ENCODE data around the gene GTF2F2.
"Not testable (repeated sequence)": the region's sequence is repeated elsewhere in the genome, so short reads cannot be mapped to it uniquely, and the experiment has no call there.

GTF2F2 gene

DNA sequence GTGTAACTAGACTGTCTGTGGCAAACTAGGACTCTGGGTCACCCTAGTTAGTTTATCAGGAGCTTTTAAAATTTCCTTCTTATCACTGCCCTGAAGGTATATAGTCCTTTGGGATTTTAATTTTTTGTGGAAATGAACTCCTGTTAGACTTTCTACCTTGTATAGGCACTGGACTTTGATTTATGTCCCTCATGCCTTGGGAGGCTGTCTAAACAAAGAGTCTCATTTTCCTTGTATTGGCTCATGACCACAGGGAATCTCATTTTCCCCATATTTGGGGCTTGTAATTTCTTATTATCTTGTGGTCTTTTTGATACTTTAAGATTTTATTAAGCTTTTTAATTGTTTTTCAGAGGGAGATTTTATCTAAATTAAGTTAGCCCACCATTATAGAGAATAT, 59.1 kb downstream of the GTF2F2 start:
- peak; percentile 6 for DNase-seq

DNA sequence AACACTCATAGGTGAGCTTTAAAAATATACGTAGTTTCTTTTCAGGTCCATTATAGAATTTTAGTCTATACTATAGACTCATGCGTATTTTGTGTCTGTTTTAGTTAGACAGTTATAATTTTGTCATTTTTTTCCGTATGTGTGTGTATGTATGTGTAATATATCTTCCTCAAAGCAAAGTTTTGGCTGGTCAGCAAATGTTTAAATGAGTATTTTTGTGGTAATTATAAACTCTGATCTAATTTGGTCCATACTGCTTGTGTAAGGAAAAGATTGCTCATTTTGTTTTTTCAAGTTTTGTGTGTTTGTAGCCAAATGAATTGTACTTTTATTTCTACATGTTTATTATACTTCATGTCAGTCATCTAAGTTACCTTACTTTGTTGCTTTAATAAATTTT, 60.0 kb downstream of the GTF2F2 start:
- DNase-seq = no peak

DNA sequence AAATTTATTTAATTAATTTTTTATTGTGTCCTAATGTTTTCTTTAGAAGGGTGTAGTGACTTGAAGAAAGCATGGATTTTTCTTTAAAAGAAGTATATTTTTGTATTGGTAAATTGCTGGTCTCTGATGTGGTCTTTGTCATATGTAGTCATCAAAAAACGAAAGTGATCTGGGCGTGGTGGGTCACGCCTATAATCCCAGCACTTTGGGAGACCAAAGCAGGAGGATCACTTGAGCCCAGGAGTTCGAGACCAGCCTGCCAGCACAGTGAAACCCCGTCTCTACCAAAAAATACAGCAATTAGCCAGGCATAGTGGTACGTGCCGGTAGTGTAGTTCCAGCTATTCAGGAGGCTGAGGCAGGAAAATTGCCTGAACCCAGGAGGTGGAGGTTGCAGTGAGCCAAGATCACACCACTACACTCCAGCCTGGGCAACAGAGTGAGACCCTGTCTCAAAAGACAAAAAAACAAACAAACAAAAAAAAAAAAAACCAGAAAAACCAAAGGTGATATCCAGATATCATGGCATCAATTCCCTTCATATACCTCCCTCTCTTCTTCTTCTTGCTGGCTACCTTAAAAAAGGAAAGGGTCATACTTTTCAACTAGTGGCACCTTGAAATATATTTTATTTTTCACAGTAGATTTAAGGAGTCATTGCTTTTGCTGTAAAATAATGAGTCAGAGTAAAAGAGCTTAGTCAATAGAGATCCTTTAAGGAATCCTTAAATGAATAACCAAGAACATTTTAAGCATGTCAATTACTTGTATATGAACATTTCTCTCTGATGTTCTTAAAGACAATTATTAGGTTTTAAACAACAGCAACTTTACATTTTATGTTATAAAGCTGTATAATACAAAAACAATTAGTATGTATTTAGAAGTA, 60.6 kb downstream of the GTF2F2 start:
- DNase-seq = no peak

DNA sequence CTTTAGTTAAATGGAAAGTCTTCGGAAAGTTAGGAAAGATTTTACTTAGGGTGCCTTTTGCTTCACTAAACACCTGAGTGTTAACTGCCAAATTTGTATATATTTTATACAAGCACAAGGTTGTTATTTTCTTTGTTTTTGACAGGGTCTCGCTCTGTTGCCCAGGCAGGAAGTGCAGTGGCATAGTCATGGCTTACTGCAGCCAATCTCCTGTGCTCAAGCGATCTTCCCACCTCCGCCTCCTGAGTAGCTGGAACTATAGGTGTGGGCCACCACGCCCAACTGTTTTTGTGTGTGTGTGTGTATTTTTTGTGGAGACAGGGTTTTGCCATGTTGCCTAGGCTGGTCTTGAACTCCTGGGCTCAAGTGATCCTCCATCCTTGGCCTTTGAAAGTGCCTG, 64.4 kb downstream of the GTF2F2 start:
- DNase-seq = no peak

DNA sequence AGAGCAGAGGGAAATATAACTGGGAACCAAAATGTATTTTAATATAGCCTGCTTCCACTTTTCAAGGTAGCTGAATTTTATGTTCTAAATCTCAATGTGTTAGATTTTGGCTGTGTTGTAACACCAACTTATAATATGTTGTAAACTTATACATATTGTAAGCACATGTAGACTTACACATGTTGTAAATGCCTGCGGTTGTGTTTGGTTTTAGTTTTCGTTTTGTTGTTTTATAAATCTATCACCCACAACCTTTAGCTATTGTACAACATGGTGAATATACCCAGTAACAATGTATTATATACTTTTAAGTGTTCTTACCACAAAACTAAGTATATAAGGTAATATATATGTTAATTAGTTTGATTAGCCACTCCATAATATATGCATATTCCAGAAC, 65.0 kb downstream of the GTF2F2 start:
- no peak for DNase-seq

DNA sequence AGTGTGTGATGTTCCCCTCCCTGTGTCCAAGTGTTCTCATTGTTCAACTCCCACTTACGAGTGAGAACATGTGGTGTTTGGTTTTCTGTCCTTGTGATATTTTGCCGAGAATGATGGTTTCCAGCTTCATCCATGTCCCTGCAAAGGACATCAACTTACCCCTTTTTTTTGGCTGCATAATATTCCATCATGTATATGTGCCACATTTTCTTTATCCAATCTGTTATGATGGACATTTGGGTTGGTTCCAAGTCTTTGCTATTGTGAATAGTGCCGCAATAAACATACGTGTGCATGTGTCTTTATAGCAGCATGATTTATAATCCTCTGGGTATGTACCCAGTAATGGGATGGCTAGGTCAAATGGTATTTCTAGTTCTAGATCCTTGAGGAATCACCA, 68.8 kb downstream of the GTF2F2 start:
- not testable (repeated sequence) for DNase-seq

DNA sequence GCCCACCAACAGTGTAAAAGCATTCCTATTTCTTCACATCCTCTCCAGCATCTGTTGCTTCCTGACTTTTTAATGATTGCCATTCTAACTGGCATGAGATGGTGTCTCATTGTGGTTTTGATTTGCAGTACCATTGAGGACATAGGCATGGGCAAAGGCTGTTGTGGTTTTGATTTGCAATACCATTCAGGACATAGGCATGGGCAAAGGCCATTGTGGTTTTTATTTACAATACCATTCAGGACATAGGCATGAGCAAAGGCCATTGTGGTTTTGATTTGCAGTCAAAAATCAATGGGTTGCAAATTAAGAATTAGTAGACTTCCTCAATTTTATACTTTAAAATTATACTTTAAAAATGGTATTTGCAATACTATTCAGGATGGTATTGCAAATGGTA, 69.2 kb downstream of the GTF2F2 start:
- not testable (repeated sequence) for DNase-seq

DNA sequence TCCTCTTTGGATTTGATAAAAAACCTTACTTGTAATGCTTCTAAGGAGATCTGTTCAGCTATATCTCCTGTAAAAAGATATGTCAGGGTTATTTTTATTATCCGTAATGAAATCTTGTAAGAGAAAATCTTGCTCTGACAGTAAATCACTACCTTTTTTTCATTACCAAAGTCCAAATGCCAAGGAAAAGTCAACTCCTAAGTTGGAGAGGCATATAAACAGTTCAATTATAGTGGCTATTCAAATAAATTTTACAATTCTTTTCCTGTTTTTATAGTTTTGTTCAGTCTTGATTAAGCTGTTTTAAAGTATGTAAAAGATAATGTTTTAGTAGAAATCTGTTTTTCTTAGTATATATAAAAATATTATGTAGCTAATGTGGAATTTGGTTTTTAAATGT, 71.6 kb downstream of the GTF2F2 start:
- DNase-seq = no peak

DNA sequence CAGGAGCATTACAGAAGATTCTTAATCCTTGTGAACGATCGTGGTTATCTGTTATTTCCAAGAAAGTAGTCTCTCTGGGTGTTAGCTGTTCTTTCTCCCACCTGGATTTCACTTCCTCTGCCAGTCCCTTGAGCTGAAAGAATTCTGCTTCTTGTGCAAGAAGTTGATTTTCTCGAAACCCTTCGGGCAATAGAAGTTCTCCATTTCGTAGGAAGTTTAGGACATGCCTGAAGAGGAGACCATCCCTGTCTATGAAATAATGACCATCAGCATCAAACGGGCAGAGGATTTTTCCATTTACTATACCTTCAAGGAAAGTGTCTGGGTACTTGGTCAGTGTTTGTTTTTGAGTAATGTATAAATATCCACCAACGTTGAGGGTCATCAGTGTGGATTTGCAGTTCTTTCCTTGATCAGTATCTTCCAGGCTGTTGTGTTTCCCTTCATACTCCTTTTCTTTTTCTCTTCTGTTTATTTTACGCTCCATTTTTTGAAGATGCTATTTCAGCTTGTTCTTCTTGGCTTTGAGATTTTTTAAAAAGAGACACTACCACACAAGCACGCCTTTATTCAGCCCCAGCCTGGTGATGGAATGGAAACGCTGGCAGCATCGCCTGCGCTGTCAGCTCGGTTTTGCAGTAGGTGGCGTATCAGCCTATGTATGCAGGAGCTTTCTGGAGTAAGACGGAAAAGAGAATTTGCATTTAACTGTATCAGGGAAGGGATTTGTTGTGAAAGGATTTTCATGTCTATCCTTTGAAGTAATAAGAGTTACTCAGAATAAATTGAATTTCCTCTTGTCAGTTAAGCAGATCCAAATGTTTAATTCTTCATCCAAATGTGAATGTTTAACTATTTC, 74.0 kb downstream of the GTF2F2 start:
- no peak for DNase-seq

DNA sequence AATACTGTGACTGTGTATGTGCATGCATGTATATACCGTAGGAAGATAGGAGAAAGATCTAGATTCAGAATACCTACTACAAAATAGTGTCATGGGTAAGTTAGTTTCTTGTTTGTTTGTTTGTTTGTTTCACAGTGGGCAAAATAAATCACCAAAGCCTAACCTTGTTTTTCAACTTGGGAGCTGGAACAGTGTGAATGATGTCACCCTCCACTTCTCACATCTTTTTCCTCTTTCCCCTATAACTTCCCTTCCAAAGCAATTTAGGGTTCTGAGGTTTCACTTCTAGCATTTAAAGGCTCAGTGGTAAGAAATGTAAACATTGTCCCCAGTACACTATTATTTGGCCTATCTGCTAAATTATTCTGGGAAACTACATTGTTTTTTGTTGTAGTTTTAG, 75.1 kb downstream of the GTF2F2 start:
- no peak for DNase-seq

DNA sequence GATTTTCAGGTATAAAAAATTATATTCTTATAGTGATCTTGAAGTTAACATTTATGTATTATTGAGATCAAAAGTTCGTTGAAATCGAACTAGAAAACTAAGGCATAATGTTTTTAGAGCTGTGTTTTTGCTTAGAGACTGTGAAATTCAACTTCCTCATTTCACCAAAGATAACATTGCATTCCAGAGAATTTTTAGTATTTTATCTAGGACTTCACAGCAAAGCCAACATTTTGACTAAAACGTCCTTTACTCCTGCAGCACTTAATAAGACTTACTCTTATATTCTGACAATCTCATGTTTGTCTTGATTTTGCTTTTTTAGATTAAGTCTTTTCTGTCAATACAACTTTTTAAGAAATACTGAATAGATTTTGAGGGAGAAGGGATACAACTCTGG, 75.8 kb downstream of the GTF2F2 start:
- no peak for DNase-seq

DNA sequence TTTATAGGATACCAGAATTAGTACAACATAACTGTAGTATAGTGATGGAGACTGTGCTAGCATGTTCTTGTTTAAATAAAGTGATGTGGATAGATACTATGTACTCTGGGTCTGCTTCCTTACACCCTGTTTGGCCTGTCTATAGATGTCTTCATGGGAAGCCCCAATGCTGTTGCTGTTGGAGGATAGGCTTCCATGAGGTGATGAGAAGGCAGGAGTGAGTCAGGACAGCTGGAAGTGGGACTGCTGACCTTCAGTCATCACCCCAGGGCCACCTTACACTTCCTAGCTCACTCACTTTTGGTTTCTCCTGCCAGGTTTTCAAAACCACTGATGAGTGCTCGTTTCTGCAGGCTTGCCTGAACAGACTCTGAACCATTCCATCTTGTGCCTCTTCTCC, 76.3 kb downstream of the GTF2F2 start:
- DNase-seq = no peak

DNA sequence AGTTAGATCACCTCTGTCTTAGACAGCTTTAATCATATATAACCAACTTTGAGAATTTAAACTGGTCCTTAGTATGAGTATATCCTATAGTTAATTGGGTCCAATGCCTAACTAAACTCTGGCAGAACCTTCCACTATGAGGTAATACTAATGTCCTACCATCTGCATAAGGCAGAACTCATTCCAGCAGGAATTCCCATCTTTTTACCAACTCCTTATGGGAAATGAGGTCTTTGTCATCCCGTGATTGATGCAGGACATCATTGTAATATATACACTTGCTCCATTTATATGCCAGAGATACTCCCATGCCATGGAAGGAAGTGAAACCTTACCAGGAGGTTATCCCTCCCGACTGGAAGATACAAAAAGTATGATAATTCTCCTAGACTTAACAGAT, 77.7 kb downstream of the GTF2F2 start:
- DNase-seq = no peak

DNA sequence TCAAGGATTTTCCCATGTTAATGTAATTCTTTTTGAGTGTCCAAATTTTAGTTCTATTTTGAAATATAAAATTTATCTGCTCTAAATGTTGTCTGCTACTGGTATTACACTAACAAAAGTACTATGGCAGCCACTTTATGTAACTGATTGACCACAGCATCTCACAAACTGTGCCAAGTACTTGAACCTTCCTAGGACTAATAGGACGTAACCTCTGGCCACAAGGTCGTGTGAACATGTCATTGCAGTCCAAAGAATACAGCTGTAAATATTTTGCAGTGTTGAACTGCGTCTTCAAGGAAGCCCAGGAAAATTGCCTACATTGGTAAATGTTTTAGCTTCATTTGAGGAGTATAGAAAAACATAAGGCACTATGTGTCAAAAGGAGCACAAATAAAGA, 78.6 kb downstream of the GTF2F2 start:
- DNase-seq = no peak

DNA sequence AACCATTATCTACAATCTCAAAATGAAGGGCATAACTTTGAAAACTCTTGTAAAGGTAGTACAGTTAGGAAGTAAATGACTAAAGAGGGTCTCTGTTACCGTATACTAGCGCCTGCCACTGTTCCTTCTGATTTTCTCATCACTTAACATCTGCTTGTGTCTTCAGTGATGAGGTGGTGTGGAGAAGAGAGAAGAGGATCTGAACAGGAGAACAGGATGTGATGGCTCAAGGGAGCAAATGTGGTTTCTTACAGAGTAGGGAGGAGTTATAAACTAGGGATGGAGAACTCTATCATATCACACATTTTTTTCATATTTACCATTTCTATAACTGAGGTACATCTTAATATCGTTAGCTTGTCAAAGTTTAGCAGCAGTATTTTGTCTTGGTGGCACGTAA, 79.4 kb downstream of the GTF2F2 start:
- DNase-seq = no peak

DNA sequence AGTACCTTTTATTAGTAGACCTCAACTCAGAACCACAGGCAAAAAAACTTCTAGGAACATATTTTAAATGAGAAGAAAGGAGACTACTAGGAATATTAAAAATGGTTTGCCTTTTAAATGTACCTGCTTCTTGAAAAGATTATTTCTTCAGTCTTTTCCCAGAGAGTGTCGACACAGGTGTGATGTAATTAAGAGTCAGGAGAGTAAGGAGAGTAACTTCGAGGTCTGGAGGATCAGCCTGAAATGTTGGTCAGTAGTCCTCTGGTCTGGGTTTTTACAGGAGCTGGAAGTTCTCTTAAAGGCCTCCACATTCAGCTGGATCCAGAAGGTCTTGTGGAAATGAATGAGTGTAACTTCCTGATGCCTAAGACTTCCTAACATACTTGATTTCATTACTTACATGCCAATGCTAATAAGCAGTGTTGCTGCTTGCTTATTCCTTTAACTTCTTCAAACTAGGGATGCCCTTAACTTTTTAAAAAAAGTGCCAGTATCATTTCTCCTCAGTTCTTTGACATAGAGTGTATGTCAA, 80.5 kb downstream of the GTF2F2 start, which contains the start of gene KCTD4:
Gene KCTD4, minus strand, starts transcription at position 345 of the 532 bp plus-strand sequence. CDS start 6,478 bp downstream, outside the sequence.
- DNase-seq = no peak

DNA sequence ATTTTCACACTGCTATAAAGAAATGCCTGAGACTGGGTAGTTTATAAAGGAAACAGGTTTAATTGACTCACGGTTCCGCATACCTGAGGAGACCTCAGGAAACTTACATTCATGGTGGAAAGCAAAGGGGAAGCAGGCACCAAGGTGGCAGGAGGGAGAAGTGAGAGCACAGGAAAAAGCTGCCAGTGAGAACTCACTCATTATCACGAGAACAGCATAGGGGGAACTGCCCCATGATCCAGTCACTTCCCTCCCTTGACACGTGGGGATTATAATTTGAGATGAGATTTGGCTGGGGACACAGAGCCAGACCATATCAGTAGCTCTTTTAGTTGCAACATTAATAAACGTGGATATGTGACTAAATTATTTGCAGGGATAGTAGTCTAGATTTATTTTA, 84.8 kb downstream of the GTF2F2 start:
- no peak for DNase-seq

DNA sequence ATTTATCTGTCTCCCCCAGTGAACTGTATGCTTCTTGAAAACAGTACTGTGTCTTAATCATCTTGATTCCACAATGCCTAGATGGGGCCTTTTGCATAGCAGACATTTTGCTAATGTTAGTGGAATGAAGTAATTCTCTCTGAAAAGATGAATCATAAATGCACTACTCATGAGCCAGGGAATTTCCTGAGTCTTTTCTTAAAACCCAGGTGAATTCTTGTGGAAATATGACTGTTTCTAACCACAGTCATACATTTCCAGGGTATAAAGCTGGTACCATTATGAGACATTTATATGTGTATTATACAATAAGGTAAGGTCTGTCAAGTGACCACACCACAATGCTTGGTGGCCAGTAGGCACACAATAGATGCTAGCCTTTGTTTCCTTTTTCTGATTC, 86.0 kb downstream of the GTF2F2 start:
- DNase-seq = no peak

DNA sequence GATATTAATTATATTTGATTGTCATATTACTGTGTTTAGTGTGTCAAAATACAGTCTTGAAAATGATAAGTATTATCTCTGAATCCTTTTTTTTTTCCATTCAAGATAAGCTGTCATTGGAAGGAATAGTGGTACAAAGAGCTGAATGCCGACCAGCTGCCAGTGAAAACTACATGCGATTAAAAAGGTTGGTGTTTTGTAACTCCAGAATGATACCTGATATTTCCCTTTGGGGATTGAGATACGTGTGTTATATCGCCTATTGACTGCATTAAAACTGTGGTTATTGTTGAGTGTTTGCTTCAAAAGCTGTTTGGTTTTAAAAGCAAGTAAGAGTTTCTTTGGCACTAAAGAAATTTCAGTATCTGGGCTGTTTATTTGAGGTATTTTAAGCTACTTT, 87.0 kb downstream of the GTF2F2 start:
- no peak for DNase-seq

DNA sequence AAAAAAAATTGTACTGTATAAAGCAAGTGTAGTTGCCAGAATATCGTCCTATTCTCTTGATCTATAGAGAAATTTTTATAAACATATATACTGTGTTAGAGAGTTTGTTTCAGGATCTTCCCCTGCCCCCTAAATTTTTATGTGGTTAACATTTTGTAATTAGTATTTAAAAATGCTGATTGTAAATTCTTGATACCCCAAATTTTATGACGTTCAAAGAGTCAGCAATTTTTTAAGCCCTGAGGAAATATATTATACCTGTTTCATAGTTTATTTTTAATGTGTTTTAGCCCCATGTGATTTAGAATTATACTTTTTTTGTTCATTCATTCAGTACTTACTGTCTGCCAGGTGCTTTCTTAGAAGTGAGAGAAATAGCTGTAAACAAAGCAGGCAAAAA, 87.8 kb downstream of the GTF2F2 start:
- no peak for DNase-seq

DNA sequence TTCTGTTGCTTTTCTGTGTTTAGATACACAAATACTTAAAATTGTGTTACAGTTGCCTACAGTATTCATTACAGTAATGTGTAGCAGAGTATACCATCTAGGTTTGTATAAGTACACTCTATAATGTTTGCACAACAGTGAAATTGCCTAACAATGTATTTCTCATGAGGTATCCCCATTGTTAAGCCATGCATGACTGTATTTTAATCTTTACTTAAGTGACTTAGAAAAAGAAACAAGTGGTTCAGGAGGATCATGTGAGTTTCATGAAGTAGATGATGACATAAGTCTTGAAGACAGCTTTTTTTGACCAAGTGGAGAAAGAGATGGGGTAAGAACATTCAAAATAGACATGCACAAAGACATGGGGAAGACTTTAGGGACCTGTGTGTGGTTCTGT, 88.9 kb downstream of the GTF2F2 start:
- DNase-seq = no peak

DNA sequence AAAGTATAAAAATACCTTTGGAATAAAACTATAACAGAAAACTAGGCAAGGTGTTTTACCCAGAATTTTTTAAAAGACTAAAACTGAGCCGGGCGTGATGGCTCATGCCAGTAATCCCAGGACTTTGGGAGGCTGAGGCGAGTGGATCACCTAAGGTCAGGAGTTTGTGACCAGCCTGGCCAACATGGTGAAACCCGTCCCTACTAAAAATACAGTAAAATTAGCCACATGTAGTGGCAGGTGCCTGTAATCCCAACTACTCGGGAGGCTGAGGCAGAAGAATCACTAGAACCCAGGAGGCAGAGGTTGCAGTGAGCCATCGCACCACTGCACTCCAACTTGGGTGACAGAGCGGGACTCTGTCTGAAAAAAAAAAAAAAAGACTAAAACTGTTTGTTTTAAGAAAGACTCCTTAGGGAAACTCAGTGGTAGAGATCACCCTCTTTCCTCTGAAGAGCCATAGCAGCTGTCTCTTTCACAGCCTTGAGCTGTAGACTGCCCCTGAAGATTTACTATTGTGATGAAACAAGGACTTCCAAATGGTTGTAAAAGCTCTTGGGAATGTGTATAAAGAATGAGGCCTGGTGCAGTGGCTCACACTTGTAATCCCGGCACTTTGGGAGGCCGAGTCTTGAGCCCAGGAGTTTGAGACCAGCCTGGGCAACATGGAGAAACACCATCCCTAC, 95.2 kb downstream of the GTF2F2 start:
- DNase-seq = no peak

DNA sequence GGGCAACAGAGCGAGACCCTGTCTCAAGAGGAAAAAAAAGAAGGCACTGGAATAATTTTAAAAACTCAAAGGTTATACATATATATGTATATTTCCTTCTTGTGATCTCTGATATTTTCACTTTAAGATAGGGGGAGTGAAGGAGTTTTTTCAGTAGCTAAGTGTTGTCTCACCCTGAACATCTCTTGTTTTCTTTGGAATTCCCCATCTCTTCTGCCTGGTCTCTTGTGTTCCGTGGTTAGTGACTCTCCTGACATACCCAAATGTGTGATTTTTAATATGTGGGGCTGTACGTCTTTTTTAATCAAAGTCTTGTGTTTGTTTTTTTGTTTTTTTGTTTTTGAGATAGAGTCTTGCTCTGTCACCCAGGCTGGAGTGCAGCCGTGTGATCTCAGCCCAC, 95.9 kb downstream of the GTF2F2 start:
- DNase-seq = no peak

Data from right kidney (tissue), 1 donor.